ENCODE measurements around the gene TMEM130.

Gene TMEM130

GRCh38 chr7:98802781-98803110, 67.1 kb downstream of the TMEM130 start:
- Histone ChIP-seq H3K4me2 (peak overlapping the region; percentile 79), H3K9ac (no peak overlapping the region), H3K9me3 (peaks cover 18% of the 10 kb centered on the region), H3K36me3 (no peaks in the 10 kb centered on the region), H3K27ac (peak overlapping the region; percentile 52; the same call in 1 of the 2 replicates), H3K4me1 (peaks cover 42% of the 10 kb centered on the region), H4K20me1 (peaks cover 10% of the 10 kb centered on the region; the same call in 1 of the 2 replicates), H3K27me3 (no peaks in the 10 kb centered on the region), H3K4me3 (no peak overlapping the region)
- no peak for TF ChIP-seq Cebpa-rat (IDR thresholded peaks at IDR 0.05)

- Histone ChIP-seq H3K4me1 (peaks cover 47% of the 10 kb centered on the region), H3K9me3 (peaks cover 18% of the 10 kb centered on the region), H4K20me1 (peaks cover 10% of the 10 kb centered on the region; the same call in 1 of the 2 replicates), H3K4me2 (peak overlapping the region; percentile 79), H3K27me3 (no peaks in the 10 kb centered on the region), H3K4me3 (no peak overlapping the region), H3K9ac (no peak overlapping the region), H3K27ac (peak overlapping the region; percentile 52; the same call in 1 of the 2 replicates), H3K36me3 (no peaks in the 10 kb centered on the region)
- no peak for TF ChIP-seq Cebpa-rat (IDR thresholded peaks at IDR 0.05)
Measured at GRCh38 chr7:98802088-98802780, 67.6 kb downstream of the TMEM130 start.

GRCh38 chr7:98800996-98801395, 68.8 kb downstream of the TMEM130 start:
- Histone ChIP-seq H3K27ac (no peak overlapping the region), H3K9ac (no peak overlapping the region), H3K36me3 (no peaks in the 10 kb centered on the region)

GRCh38 chr7:98797150-98797549, 72.7 kb downstream of the TMEM130 start:
- H3K27me3 ChIP-seq: no peaks in the 10 kb centered on the region
- H3K4me2 ChIP-seq: peak overlapping the region; percentile 51
- H4K20me1 ChIP-seq: peaks cover 5% of the 10 kb centered on the region; the same call in 1 of the 2 replicates
- no peak overlapping the region for H3K9ac ChIP-seq
- H3K36me3 ChIP-seq: no peaks in the 10 kb centered on the region
- no peak overlapping the region for H3K27ac ChIP-seq
- H3K4me3 ChIP-seq: no peak overlapping the region
- peaks cover 35% of the 10 kb centered on the region for H3K4me1 ChIP-seq
- TF ChIP-seq Cebpa-rat (IDR thresholded peaks at IDR 0.05): no peak
- H3K9me3 ChIP-seq: peaks cover 18% of the 10 kb centered on the region

More at GRCh38 chr7:98800996-98801395, 68.8 kb downstream of the TMEM130 start:
- 0 out of 2 replicates have a peak overlapping the region, but pooled peaks have one; percentile 75 for H3K4me2 ChIP-seq
- H3K4me3 ChIP-seq: no peak overlapping the region
- H4K20me1 ChIP-seq: peaks cover 10% of the 10 kb centered on the region; the same call in 1 of the 2 replicates
- peaks cover 59% of the 10 kb centered on the region for H3K4me1 ChIP-seq
- H3K9me3 ChIP-seq: peaks cover 18% of the 10 kb centered on the region
- no peaks in the 10 kb centered on the region for H3K27me3 ChIP-seq
- no peak for TF ChIP-seq Cebpa-rat (IDR thresholded peaks at IDR 0.05)

Data from BLaER1 (cell line).